Tibial nerve (tissue), 4 donors: ENCODE measurements around the gene LCN10. TPM values are rescaled to one million over a fixed set of nuclear protein-coding genes. Genes with fewer than 3 reads are reported as not detected.

ENCODE experiments used
- DNase-seq, 2 donors: peaks; one replicate each; pipeline ENCODE4 v3.0.0-alpha.2; 2019; ENCODE audit warnings: low spot score in 2 of 2
- H3K27ac ChIP-seq, 4 donors: fragments of 200-600 bp; sonication (generic) in 3 of 4; one replicate each; pipeline ENCODE4 v1.5.1; 2017 to 2019; ENCODE audit warnings: mild to moderate bottlenecking in 1 of 4
- H3K27me3 ChIP-seq, 2 donors: fragments of 200-600 bp; sonication (generic) in 1 of 2; one replicate each; pipeline versions ENCODE4 v1.5.1 to v1.6.0; 2017 to 2019
- H3K36me3 ChIP-seq, 3 donors: fragments of 200-600 bp; sonication (generic); one replicate each; pipeline ENCODE4 v1.5.1; 2018 to 2019
- H3K4me1 ChIP-seq, 4 donors: fragments of 200-600 bp; sonication (generic) in 3 of 4; one replicate each; pipeline ENCODE4 v1.5.1; 2017 to 2019
- H3K4me3 ChIP-seq, 4 donors: fragments of 200-600 bp; sonication (generic) in 3 of 4; one replicate each; pipeline ENCODE4 v1.5.1; 2017 to 2019; ENCODE audit warnings: mild to moderate bottlenecking in 1 of 4, moderate library complexity in 1 of 4
- H3K9me3 ChIP-seq, 4 donors: fragments of 200-600 bp; sonication (generic) in 3 of 4; one replicate each; pipeline ENCODE4 v1.5.1; 2017 to 2019
- CTCF ChIP-seq, 5 experiments: fragments of 200-600 bp in 3 of 5; fragments of 450-650 bp in 2 of 5; sonication (generic) in 3 of 5; IDR thresholded peaks; one replicate each; pipeline ENCODE4 v1.5.1; 2016 to 2019; ENCODE audit warnings: antibody characterized with exemption in 5 of 5, mild to moderate bottlenecking in 3 of 5, moderate library complexity in 2 of 5
- EP300 ChIP-seq, 2 donors: sonication (generic); formaldehyde crosslinking; IDR thresholded peaks; one replicate each; pipeline ENCODE4 v1.6.1; 2017; ENCODE audit warnings: antibody characterized with exemption in 2 of 2, mild to moderate bottlenecking in 1 of 2
- POLR2A ChIP-seq, 2 donors: fragments of 450-650 bp; IDR thresholded peaks; one replicate each; pipeline ENCODE4 v1.6.1; 2017; ENCODE audit warnings: antibody characterized with exemption in 2 of 2, mild to moderate bottlenecking in 2 of 2, moderate library complexity in 2 of 2
- WGBS, 2 donors: methylation state at CpG; one replicate each; pipeline ENCODE4 v1.1.5; 2018; 5-methylcytosine and 5-hydroxymethylcytosine counted together
- total RNA-seq, 4 donors: library from RNA; depleted of rRNA; stranded (reverse); fragments of >200 nt; gene quantifications; one replicate each; pipeline ENCODE4 v1.1.0, GENCODE V29; 2016

LCN10 gene
- total RNA-seq, 4 donors from 2014 or later = 7.6 to 47.5 (median 17.4) TPM

- TF ChIP-seq EP300 (IDR thresholded peaks at IDR 0.05) = no peak
- no peak for TF ChIP-seq POLR2A (IDR thresholded peaks at IDR 0.05)
- TF ChIP-seq CTCF (IDR thresholded peaks at IDR 0.05) = no peak
- Histone ChIP-seq H3K36me3 (no peaks in the 10 kb centered on the region), H3K27me3 (peaks cover 0 to 38% of the 10 kb centered on the region in 2 donors), H3K4me3 (no peak overlapping the region), H3K4me1 (peaks cover 0 to 10% (median 0%) of the 10 kb centered on the region in 4 donors), H3K27ac (no peak overlapping the region), H3K9me3 (no peaks in the 10 kb centered on the region)
- DNase-seq = no peak
- 26 to 45% methylated on average over 9 to 10 of the region's 10 CpGs for WGBS, 2 donors
Observed at GRCh38 chr9:136701668-136702053, 41.1 kb downstream of the LCN10 start.

- Histone ChIP-seq H3K4me1 (peaks cover 0 to 10% (median 0%) of the 10 kb centered on the region in 4 donors), H3K4me3 (peak overlapping the region in 1 of 4 donors; percentile 9), H3K36me3 (no peaks in the 10 kb centered on the region), H3K9me3 (no peaks in the 10 kb centered on the region), H3K27ac (no peak overlapping the region), H3K27me3 (peaks cover 0 to 34% of the 10 kb centered on the region in 2 donors)
- no peak for DNase-seq
- WGBS, 2 donors = 30 to 39% methylated on average over 19 to 38 of the region's 38 CpGs
- TF ChIP-seq EP300 (IDR thresholded peaks at IDR 0.05) (no peak), POLR2A (IDR thresholded peaks at IDR 0.05) (no peak), CTCF (IDR thresholded peaks at IDR 0.05) (no peak)
Observed at GRCh38 chr9:136700959-136701667, 41.6 kb downstream of the LCN10 start.

- Histone ChIP-seq H3K9me3 (no peaks in the 10 kb centered on the region), H3K27ac (no peak overlapping the region), H3K36me3 (no peaks in the 10 kb centered on the region), H3K27me3 (peaks cover 0 to 37% of the 10 kb centered on the region in 2 donors), H3K4me1 (peaks cover 0 to 10% (median 0%) of the 10 kb centered on the region in 4 donors), H3K4me3 (no peak overlapping the region)
- no peak for DNase-seq
- TF ChIP-seq CTCF (IDR thresholded peaks at IDR 0.05) (no peak), EP300 (IDR thresholded peaks at IDR 0.05) (no peak), POLR2A (IDR thresholded peaks at IDR 0.05) (no peak)
- WGBS, 2 donors = 76 to 77% methylated on average over 13 of the region's 13 CpGs
Observed at GRCh38 chr9:136700304-136700703, 42.4 kb downstream of the LCN10 start.

GRCh38 chr9:136698635-136699246 lies 44.0 kb downstream of the LCN10 start:
- TF ChIP-seq POLR2A (IDR thresholded peaks at IDR 0.05) (no peak), EP300 (IDR thresholded peaks at IDR 0.05) (no peak), CTCF (IDR thresholded peaks at IDR 0.05) (no peak)
- H3K27ac ChIP-seq = no peak overlapping the region
- no peak for DNase-seq
- WGBS, 2 donors = 77 to 79% methylated on average over 11 of the region's 11 CpGs
- H3K36me3 ChIP-seq = no peaks in the 10 kb centered on the region
- no peak overlapping the region for H3K4me3 ChIP-seq
- H3K27me3 ChIP-seq = peaks cover 0 to 38% of the 10 kb centered on the region in 2 donors
- no peaks in the 10 kb centered on the region for H3K9me3 ChIP-seq
- peaks cover 0 to 21% (median 2%) of the 10 kb centered on the region in 4 donors for H3K4me1 ChIP-seq
